HG02884 (cell line): Measurements from ENCODE around the gene ZNF429.
"Not testable (repeated sequence)": the region's sequence is repeated elsewhere in the genome, so short reads cannot be mapped to it uniquely, and the experiment has no call there.

Experiments used
- ATAC-seq: cut with Tn5 transposase; IDR thresholded peaks from one replicate; pipeline ENCODE4 v1.9.1; 2021; ENCODE audit warnings: mild to moderate bottlenecking, moderate library complexity; ENCODE audit not compliant: unreplicated experiment

ZNF429 gene

DNA sequence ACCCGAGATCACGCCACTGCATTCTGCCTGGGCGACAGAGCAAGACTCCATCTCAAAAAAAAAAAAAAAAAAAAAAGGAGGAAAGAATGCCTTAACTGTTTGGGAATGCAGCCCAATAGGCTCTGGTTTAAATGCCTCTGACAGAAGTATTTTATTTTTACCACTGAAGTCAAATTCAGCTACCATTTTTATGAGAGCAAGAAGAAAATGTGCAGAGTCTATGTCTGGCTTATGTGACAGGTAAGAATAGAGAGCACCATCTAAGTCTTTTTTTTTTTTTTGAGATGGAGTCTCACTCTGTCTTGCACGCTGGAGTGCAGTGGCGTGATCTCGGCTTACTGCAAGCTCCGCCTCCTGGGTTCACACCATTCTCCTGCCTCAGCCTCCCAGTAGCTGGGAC, 7.2 kb downstream of the ZNF429 start:
- not testable (repeated sequence) for ATAC-seq

DNA sequence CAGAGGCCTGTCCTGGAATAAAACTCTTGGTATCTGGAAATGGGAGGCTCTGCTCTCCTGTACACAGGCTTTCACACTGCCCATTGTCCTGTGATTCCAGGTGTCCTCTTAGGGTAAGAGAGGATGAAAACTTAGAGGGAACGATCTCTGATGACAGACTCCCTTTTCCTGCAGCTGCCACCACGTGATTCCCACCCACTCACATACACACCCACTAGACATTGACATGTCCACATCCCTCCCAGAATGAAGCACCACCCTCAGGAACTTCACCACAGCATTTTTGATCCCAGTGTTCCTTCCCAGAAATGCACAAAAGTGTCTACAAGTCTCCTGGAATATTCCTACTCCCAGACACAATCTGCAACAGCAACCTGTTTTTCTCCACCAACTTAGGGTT, 8.2 kb downstream of the ZNF429 start:
- ATAC-seq: no peak

DNA sequence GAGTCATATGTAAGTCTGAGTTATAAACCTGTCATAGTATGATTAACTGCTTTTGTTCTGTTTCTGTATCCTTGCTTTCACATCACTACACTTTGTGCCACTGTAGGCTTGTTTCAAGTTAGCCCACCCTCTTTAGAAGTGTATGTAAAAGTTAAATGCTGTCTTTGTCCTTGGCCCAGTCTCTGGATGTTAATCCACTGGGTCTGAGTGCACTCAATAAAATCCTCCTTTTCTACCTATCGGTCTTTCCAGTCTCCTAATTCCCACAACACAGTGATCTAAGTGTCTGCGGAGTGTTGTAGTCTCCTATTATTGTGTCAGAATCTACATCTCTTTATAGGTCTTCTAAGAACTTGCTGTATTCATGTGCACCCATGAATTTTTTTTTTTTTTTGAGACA, 14.1 kb downstream of the ZNF429 start:
- no peak for ATAC-seq

DNA sequence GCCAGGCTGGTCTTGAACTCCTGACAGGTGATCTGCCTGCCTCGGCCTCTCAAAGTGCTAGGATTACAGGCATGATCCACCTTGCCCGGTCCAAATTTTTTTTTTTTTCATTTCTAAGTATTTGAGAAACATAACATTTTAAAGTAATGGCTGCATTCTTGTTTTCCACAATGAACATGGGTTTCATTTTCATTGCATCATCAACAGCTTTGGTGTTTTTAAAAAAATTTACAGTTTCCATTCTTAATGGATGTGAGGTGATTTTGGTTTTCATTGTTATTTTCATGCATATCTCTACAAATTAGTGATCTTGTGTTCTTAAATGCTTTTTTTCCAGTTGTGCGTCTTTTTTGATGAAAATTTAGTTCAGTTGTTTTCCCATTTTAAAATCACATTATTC, 27.5 kb downstream of the ZNF429 start:
- ATAC-seq: no peak

DNA sequence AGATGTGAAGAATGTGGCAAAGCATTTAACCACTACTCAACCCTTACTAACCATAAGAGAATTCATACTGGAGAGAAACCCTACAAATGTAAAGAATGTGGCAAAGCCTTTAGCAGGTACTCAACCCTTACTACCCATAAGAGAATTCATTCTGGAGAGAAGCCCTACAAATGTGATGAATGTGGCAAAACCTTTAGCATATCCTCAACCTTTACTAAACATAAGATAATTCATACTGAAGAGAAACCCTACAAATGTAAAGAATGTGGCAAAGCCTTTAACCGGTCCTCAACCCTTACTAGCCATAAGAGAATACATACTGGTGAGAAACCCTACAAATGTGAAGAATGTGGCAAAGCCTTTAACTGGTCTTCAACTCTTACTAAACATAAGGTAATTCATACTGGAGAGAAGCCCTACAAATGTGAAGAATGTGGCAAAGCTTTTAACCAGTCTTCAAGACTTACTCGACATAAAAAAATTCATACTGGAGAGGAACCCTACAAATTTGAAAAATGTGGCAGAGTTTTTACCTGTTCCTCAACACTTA, 31.4 kb downstream of the ZNF429 start:
- not testable (repeated sequence) for ATAC-seq

DNA sequence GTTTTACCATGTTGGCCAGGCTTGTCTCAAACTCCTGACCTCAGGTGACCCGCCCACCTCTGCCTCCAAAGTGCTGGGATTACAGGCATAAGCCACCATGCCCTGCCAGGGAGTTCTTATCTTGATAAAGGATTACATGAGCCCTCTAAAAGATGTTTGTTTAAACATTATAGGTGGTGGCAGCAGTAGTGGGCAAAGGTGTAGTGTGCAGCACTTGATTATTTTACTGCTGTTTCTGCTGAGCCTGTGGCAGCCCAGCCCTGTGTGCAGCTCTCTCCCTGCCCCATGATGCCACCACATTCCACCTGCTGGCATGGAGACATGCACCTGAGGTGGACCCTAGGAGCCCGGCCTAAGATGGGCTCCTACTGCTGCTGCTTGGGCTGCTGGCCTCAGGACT, 54.0 kb downstream of the ZNF429 start:
- no peak for ATAC-seq

DNA sequence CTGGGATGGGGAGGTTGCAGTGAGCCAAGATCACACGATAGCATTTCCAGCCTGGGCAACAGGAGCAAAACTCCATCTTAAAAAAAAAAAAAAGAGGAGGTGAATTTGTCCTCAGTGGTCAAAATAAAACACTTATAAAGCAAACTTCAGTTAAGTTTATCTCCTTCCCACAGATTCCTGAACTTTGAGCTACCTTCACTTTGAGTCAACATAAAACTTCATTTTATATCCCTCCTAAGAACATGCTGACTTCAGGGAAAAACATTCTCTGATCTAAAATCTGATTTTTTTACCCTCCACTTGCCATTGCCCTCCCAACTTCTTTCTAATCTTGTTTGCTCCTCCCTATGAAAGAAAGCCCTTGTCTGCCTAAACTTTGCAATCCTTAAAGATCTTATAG, 59.0 kb downstream of the ZNF429 start:
- ATAC-seq: no peak

DNA sequence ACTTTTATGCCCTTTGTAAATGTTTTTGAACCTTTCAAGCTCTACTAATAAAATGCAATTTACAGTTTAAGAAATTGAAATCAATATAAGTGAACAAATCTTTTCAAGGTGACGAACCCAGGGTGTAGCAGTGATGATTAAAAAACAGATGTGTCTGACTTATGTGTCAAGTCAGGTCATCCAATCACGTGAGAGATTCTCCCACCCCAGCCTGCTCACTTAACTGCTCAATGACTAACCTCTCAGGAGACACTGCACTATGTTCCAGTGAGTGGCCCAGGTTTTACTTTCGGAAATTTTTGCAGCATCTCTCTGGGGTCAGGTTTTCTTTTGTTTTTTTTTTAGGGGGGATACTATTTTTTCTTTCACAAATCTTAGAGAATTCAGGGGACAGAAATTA, 60.7 kb downstream of the ZNF429 start:
- ATAC-seq: no peak

DNA sequence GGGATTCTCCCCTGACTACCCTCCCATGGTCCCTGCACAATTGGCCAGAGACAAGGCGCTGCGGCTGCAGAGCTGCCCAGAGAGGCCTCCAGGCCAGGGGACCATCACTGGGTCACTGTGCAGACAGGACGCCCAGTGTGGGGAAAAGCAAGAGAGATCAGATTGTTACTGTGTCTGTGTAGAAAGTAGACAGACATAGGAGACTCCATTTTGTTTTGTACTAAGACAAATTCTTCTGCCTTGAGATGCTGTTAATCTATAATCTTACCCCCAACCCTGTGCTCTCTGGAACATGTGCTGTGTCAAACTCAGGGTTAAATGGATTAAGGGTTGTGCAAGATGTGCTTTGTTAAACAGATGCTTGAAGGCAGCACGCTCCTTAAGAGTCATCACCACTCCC, 62.4 kb downstream of the ZNF429 start:
- not testable (repeated sequence) for ATAC-seq

DNA sequence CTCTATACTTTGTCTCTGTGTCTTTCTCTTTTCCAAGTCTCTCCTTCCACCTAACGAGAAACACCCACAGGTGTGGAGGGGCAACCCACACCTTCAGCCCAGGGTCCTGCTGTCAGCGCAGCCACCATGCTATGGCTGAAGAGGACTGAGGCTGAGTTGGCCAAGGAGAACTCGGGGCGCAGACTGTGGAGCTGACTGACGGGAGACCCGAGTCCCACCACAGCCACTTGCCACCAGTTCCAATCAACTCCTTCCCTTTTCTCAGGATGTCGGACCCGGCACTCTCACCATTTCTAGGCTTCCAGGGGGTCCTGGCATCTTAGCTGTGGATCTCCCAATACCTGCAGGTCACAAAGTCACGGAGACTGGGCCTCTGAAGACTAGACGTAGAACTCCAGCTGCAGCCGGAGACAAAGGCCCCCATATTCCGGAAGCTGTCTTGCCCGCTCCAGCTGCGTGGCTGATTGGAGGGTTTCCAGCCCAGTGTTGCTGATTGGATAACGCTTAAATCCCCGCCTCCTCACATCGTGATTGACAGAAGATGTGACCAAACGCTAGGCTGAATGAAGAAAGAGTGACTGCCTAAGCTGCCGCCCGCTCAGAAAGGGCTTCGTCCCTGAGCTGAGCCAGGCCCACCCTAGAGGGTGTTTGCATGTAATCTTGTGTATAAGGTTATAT, 63.6 kb downstream of the ZNF429 start:
- no peak for ATAC-seq

DNA sequence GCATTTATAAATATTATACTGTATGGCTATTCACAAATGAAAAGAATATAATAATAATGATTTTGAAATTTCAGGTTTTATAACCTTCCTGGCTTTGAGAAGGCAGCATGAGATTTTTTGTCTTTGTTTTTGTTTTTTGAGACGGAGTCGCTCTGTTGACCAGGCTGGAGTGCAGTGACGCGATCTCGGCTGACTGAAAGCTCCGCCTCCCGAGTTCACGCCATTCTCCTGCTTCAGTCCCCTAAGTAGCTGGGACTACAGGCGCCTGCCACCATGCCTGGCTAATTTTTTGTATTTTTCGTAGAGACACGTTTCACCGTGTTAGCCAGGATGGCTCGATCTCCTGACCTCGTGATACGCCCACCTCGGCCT, 64.1 kb downstream of the ZNF429 start:
- ATAC-seq: no peak

DNA sequence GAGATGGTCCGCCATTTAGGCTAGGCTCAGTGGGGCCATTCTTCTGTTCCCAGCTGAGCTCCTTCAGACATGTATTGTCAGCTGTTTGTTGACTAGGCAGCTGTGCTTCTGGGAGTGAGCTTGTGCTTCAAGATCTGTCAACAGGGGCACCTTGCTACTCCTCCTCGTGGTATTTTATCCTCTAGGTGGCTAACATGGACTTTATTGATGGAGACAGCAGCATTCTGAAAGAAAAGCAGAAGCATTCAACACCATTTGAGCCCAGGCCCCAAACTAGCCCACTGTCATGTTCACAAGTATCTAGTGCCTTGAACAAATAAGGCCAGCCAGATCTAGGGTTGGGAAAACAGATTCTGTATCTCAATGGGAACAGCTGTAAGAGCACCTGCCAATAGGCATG, 65.9 kb downstream of the ZNF429 start:
- no peak for ATAC-seq

DNA sequence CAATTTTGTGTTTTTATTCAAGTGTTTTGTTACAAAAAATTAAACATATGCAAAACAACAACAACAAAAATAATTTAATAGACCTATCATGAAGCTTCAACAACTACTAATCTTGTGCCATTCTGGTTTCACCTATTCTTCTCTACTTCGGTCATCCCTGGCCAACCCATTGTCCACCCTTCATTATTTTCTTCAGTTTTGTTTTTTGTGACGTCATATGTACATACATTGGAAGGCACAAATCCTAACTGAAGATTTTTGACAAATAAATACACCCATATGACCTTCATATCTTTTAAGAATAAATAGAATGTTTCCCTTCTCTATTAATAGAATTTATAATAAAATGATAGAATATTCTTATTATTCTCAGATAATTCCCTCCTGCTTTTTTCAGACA, 69.2 kb downstream of the ZNF429 start:
- ATAC-seq: no peak

DNA sequence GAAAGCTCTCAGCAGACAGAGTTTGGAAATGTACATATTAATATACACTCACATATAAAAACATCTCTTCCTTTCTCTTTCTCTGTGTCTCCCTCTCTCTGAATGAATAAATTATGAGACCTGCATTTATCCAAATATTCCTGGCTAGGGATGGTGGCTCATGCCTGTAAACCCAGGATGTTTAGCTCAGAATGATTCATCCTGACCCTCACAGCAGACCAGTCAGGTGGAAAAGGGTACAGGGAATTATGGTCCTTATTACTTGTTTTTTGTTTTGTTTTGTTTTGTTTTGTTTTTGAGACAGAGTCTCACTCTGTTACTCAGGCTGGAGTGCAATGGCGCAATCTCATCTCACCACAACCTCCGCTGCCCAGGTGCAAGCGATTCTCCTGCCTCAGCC, 71.1 kb downstream of the ZNF429 start:
- ATAC-seq: no peak

DNA sequence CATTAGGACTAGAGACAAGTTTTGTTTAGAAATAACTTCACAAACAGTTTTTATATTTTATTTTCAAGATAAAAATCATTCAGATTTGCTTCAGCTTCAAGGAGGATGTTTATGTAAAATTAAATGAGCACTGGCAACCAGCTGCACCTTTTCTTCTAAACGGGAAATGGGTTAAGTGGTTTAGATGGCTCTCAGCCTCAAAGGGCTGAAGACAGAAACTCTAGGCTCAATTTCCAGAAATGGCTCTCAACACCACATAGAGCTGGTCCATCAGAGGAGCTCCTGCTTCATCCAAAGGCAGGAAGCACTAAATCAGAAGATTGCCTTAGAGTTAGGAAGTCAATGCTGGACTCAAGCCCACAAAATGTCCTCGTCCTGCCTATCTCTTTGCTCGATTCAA, 74.7 kb downstream of the ZNF429 start:
- ATAC-seq: no peak

DNA sequence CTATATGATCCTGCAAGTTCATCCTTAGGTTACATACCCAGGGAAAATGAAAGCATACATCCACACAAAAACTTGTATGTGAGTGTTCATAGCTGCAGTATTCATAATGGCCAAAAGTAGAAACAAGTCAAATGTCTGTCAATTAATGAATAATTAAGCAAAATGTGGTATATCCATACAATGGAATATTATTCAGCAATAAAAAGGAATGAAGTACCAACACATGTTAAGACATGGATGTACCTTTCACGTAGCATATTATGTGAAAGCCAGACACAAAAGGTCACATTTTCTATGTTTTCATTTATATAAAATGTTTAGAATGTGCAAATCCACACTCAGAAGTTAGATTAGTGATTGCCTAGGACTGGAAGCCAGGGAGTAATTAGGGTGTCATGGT, 75.4 kb downstream of the ZNF429 start:
- ATAC-seq: no peak

DNA sequence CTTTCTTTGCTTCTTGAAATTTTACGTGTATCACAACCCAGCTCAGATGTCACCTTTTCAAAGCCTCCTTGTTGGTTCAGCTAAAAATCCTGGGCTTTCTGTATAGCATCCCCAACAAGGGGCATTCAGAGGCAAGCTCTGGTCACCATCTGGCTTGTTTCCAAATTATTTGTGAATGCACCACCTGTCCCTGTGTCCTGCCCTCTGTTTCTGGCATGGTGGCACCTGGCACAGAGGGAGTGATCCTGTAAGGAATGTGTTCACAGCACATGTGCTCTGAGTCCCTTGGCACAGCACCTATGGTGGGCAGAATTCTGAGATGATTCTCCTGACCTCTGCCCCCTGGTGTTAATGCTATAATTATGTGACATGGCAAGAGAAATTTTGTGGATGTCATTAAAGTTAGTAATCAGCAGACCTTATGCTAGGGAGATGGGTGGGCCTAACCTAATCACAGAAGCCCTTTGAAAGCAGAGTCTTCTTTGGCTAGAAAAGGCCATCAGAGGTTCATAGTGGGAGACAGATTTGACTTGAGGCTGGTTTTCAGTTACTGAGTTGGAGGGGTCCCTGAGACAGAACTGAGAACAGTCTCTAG, 76.3 kb downstream of the ZNF429 start:
- ATAC-seq: no peak

DNA sequence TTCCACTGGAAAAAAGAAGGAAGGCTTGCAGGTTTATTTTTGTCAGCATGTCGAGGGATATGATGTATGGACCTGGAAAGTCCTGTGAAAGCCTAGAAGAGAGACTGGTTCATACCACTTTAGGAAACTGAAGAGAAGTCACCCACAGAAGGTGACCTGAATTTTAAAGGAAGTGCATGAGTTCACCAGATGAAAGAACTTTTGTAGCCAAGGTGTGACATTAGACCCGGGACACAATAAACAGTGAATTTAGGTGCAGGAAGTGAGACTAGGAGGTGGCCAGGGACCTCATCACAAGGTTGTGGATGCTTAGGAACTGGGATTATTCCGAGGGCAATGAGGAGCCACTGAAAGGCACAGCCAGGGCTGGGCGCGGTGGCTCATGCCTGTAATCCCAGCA, 79.1 kb downstream of the ZNF429 start:
- no peak for ATAC-seq

DNA sequence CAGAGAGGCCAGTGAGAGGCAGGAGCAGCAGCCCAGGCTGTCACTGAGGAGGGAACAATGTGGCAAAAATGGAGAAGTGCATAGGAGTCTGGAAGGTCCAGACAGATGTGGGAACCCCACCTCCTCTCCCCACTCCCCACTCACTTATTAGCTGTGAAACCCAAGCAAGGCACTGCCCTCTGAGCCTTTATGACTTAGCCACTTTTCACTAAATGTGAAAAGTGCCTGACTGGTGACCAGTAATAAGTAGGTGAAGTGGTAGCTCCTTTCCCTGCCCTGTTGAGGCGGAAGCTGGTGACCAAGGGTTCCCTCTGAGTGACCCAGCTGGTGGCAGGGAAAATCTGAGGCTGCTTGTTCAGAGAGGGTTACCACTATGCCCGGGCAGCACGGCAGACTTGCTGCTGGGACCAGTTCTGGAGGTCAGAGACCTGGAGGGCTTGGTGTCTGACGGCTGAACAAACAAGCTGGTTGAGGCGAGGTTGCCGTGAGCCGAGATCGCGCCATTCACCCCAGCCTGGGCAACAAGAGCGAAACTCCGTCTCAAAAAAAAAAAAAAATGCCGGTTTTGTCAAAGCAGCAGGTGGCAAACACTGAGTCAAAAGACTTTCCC, 80.0 kb downstream of the ZNF429 start:
- ATAC-seq: no peak

DNA sequence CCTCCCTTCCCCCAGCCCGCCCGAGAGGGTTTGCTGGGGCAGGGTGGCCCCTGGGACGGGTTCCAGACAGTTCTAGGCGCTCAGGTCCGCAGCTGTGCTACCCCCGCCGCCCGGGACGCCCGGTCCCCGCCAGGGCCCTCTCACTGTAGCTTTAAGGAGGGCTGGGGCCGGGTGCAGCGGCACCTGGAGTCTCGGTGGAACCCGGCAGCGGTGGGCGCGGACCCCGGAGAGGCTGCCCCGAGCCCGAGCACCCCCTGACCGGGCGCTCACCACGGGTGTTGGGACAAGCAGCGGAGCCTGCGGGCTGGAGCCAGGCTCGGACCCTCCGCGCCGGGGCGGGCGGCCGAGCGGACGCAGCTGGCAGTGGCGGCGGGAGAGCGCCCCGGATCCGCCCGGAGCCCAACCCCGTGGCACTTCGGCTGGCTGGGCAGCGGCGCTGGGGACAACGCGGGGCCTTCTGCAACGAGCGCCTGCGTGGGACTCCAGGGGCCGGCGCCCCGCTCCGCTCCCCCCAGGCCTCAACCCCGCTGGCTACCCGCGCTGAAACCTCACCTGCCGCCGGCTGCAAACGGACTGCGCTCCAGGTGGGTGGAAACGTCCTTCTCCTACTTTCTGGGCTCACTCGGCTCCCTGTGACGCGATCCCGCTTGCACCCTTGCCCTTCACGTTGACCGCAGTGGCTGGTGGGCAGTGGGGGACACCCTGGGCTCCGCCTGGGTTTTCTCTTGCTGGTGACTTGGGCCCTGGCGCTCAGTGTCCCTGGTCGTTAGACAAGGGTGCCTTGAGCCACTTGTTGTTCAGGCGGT, 81.1 kb downstream of the ZNF429 start:
- ATAC-seq: no peak

DNA sequence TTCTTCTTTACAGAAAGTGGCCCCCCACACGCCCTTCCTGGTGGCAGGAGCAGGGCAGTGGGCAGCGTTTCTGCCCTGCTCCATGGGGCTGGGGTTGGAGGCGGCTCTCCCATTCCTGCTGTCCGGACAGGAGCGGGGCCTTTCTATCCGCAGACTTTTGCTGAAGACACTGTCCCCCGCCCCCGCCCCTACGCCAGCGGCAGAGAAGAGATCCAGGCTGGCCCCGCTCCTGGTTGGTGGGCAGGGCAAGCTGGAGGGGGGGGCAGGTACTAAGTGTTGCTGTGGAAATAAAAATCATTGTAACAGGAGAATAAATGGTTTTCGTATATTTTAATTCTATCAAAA, 81.7 kb downstream of the ZNF429 start:
- no peak for ATAC-seq

DNA sequence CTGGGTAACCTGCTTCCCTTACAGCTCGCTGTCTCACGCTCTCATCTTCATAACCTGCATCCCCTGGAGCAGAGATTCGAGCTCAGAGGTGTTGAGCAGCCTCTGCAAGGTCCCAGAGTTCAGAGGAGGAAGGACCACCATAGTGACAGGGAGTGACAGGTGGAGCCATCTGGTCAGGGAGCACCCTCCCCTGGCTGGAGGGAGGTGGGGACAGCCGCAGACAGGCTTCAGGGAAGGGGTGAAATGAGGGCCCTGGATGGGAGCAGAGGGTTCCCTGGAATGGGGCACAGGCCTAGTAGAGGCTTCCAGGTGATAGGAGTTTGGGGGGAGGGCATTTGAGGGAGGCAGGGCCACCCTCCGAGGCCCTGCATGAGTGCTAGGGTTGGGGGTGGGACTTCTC, 82.1 kb downstream of the ZNF429 start:
- ATAC-seq: no peak
